Loucy (cell line): ENCODE results near the gene CYP4F11.
A peak's percentile ranks its signal among the peaks of the same experiment; 100 is the strongest.

Experiments used
- H2AFZ ChIP-seq: fragments of 200-600 bp; sonication (generic); 2 replicates; pipeline ENCODE4 v1.6.0; 2016; ENCODE audit warnings: antibody characterized with exemption, mild to moderate bottlenecking, low read length, moderate library complexity
- H3F3A ChIP-seq: fragments of 200-600 bp; 2 replicates; pipeline ENCODE4 v1.6.0; 2016; ENCODE audit warnings: antibody characterized with exemption, low read depth, mild to moderate bottlenecking
- H3K27me3 ChIP-seq: fragments of 200-600 bp; sonication (generic); 2 replicates; pipeline ENCODE4 v1.6.1; 2014; ENCODE audit warnings: low read length, mild to moderate bottlenecking; ENCODE audit not compliant: insufficient read depth, poor library complexity, severe bottlenecking
- H3K36me3 ChIP-seq: fragments of 200-600 bp; sonication (generic); 2 replicates; pipeline ENCODE4 v1.6.1; 2016; ENCODE audit warnings: low read length; ENCODE audit not compliant: insufficient read depth
- H3K4me1 ChIP-seq: fragments of 200-600 bp; sonication (generic); 2 replicates; pipeline ENCODE4 v1.5.1; 2014; ENCODE audit warnings: low read length, mild to moderate bottlenecking; ENCODE audit not compliant: insufficient read depth, poor library complexity, severe bottlenecking
- H3K4me2 ChIP-seq: fragments of 200-600 bp; sonication (generic); 2 replicates; pipeline ENCODE4 v1.6.0; 2014; ENCODE audit warnings: antibody characterized with exemption, low read length, low read depth, mild to moderate bottlenecking; ENCODE audit not compliant: poor library complexity, severe bottlenecking
- H3K4me3 ChIP-seq: fragments of 200-600 bp; sonication (generic); 2 replicates; pipeline ENCODE4 v1.5.1; 2014; ENCODE audit warnings: low read length, mild to moderate bottlenecking, mixed read lengths; ENCODE audit not compliant: poor library complexity, severe bottlenecking
- H3K79me2 ChIP-seq: fragments of 200-600 bp; sonication (generic); 2 replicates; pipeline ENCODE4 v1.6.1; 2014; ENCODE audit warnings: low read length; ENCODE audit not compliant: insufficient read depth
- H3K9ac ChIP-seq: fragments of 200-600 bp; sonication (generic); 2 replicates; pipeline ENCODE4 v1.6.0; 2014; ENCODE audit warnings: mild to moderate bottlenecking, low read depth, low read length, moderate library complexity; ENCODE audit not compliant: poor library complexity, severe bottlenecking
- H3K9me2 ChIP-seq: fragments of 200-600 bp; sonication (generic); replicated peaks from 2 replicates; pipeline ENCODE4 v1.6.1; 2016; ENCODE audit warnings: low read depth, low read length, mixed read lengths
- H3K9me3 ChIP-seq: fragments of 200-600 bp; sonication (generic); 2 replicates; pipeline ENCODE4 v1.6.1; 2014; ENCODE audit warnings: mild to moderate bottlenecking, antibody characterized with exemption, low read length, low read depth; ENCODE audit not compliant: insufficient read depth
- H4K20me1 ChIP-seq: fragments of 200-600 bp; sonication (generic); 2 replicates; pipeline ENCODE4 v1.6.0; 2014; ENCODE audit warnings: antibody characterized with exemption, low read length, mild to moderate bottlenecking; ENCODE audit not compliant: insufficient read depth, poor library complexity, severe bottlenecking
- CTCF ChIP-seq: fragments of 200-600 bp; sonication (generic); conservative IDR thresholded peaks from 2 replicates; pipeline ENCODE4 v1.5.1; 2014; ENCODE audit warnings: mild to moderate bottlenecking, antibody characterized with exemption, low read length
- EZH2phosphoT487 ChIP-seq: fragments of 200-600 bp; IDR thresholded peaks from 2 replicates; pipeline ENCODE4 v1.6.1; 2018; ENCODE audit warnings: antibody characterized with exemption, mild to moderate bottlenecking, moderate library complexity, borderline replicate concordance

Gene CYP4F11

GRCh38 chr19:15869873-15870272, 64.5 kb downstream of the CYP4F11 start:
- peak overlapping the region; percentile 68 for H3K4me2 ChIP-seq
- no peaks in the 10 kb centered on the region for H4K20me1 ChIP-seq
- no peaks in the 10 kb centered on the region for H3K36me3 ChIP-seq
- H3K4me3 ChIP-seq = peak overlapping the region; percentile 42
- TF ChIP-seq CTCF (no peak), EZH2phosphoT487 (no peak)
- peaks cover 16% of the 10 kb centered on the region for H3F3A ChIP-seq
- H3K9me3 ChIP-seq = no peaks in the 10 kb centered on the region
- no peaks in the 10 kb centered on the region for H3K27me3 ChIP-seq
- peaks cover 57% of the 10 kb centered on the region for H3K4me1 ChIP-seq
- no peaks in the 10 kb centered on the region for H3K79me2 ChIP-seq
- no peaks in the 10 kb centered on the region for H3K9me2 ChIP-seq
- no peak overlapping the region for H2AFZ ChIP-seq
- peak overlapping the region; percentile 92 for H3K9ac ChIP-seq

DNA sequence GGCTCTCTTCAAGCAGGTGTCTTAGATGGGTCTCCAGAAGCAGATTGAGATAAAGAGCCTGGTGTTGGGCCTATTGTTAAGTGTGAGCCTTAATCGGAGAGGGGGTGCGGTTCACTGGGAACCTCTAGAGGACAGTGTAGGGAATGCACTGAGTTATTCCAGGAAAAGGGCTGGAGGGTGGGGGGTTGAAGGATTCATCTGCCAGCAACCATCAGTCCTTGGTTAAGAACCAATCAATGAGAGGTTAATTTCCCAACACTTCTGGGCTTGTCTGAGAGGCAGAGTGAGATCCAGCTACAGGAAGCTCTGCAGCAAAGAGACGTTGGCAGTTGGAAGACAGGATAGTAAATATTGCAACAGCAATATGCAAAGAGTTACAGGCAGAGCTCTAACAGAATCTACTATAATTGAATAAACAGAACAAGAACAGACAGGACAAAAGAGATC, 65.2 kb downstream of the CYP4F11 start:
- TF ChIP-seq CTCF = peak; percentile 86
- TF ChIP-seq EZH2phosphoT487 = no peak
- Histone ChIP-seq H3F3A (peaks cover 9% of the 10 kb centered on the region), H4K20me1 (no peaks in the 10 kb centered on the region), H3K36me3 (no peaks in the 10 kb centered on the region), H3K9me2 (no peaks in the 10 kb centered on the region), H2AFZ (no peak overlapping the region), H3K4me1 (peaks cover 50% of the 10 kb centered on the region), H3K4me2 (peak overlapping the region; percentile 68), H3K9me3 (no peaks in the 10 kb centered on the region), H3K4me3 (peak overlapping the region; percentile 42), H3K79me2 (no peaks in the 10 kb centered on the region), H3K9ac (peak overlapping the region; percentile 92), H3K27me3 (no peaks in the 10 kb centered on the region)

DNA sequence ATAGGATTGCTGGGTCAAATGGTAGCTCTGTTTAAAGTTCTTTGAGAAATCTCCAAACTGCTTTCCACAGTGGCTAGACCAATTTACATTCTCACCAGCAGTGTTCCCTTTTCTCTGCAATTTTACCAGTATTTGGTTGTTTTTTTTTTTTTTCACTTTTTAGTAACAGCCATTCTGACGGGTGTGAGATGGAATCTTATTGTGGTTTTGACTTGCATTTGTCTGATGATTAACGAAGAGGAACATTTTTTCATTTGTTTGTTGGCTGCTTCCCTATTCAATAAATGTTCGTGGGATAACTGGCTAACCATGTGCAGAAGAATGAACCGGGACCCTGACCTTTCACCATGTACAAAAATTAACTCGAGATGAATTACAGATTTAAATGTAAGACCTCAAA, 67.7 kb downstream of the CYP4F11 start:
- Histone ChIP-seq H3K79me2 (no peaks in the 10 kb centered on the region), H3K9me3 (no peaks in the 10 kb centered on the region), H2AFZ (no peak overlapping the region), H3K4me3 (no peak overlapping the region), H3F3A (peaks cover 5% of the 10 kb centered on the region; the same call in 1 of the 2 replicates), H3K9me2 (no peaks in the 10 kb centered on the region), H3K9ac (peak overlapping the region; percentile 47), H3K36me3 (no peaks in the 10 kb centered on the region), H3K27me3 (no peaks in the 10 kb centered on the region), H3K4me1 (peaks cover 42% of the 10 kb centered on the region), H4K20me1 (no peaks in the 10 kb centered on the region), H3K4me2 (no peak overlapping the region)
- TF ChIP-seq EZH2phosphoT487 = no peak
- TF ChIP-seq CTCF = no peak
